KMS-11 (cell line): Measurements from ENCODE around the gene NXN.
A peak's percentile ranks its signal among the peaks of the same experiment; 100 is the strongest.

Experiments
- H2AFZ ChIP-seq: fragments of 200-600 bp; sonication (generic); 2 replicates; pipeline ENCODE4 v1.6.1; 2016; ENCODE audit warnings: antibody characterized with exemption, mixed run types, low read depth
- H3K27ac ChIP-seq: fragments of 200-600 bp; sonication (generic); 2 replicates; pipeline ENCODE4 v1.6.1; 2016; ENCODE audit warnings: mild to moderate bottlenecking, mixed run types
- H3K27me3 ChIP-seq: fragments of 200-600 bp; sonication (generic); 2 replicates; pipeline ENCODE4 v1.6.1; 2017; ENCODE audit warnings: mild to moderate bottlenecking, low read depth, mixed run types, moderate library complexity; ENCODE audit not compliant: insufficient read depth
- H3K36me3 ChIP-seq: fragments of 200-600 bp; sonication (generic); 2 replicates; pipeline ENCODE4 v1.6.1; 2017; ENCODE audit warnings: mild to moderate bottlenecking, mixed run types; ENCODE audit not compliant: insufficient read depth
- H3K4me1 ChIP-seq: fragments of 200-600 bp; sonication (generic); 2 replicates; pipeline ENCODE4 v1.6.1; 2016; ENCODE audit warnings: mild to moderate bottlenecking, low read depth, mixed run types; ENCODE audit not compliant: poor library complexity, severe bottlenecking
- H3K4me2 ChIP-seq: fragments of 200-600 bp; sonication (generic); 2 replicates; pipeline ENCODE4 v1.7.0; 2016; ENCODE audit warnings: mild to moderate bottlenecking, mixed run types
- H3K4me3 ChIP-seq: fragments of 200-600 bp; sonication (generic); IDR thresholded peaks from 2 replicates; pipeline ENCODE4 v1.6.1; 2017; ENCODE audit warnings: low read depth, low read length, mixed read lengths; ENCODE audit not compliant: insufficient read depth
- H3K79me2 ChIP-seq: fragments of 200-600 bp; sonication (generic); 2 replicates; pipeline ENCODE4 v1.6.1; 2016; ENCODE audit warnings: low read depth, mixed run types; ENCODE audit not compliant: insufficient read depth
- H3K9ac ChIP-seq: fragments of 200-600 bp; sonication (generic); 2 replicates; pipeline ENCODE4 v1.6.1; 2016; ENCODE audit warnings: mild to moderate bottlenecking, mixed run types
- H4K20me1 ChIP-seq: fragments of 200-600 bp; sonication (generic); 2 replicates; pipeline ENCODE4 v1.6.1; 2016; ENCODE audit warnings: mild to moderate bottlenecking, mixed run types; ENCODE audit not compliant: insufficient read depth
- TF ChIP-seq, protein P1 (sequence below): fragments of 200-600 bp; sonication (generic); conservative IDR thresholded peaks from 2 replicates; pipeline ENCODE4 v1.6.1; 2017; ENCODE audit warnings: low read depth, mild to moderate bottlenecking, antibody characterized with exemption, low read length, moderate library complexity, mixed read lengths

NXN gene

DNA sequence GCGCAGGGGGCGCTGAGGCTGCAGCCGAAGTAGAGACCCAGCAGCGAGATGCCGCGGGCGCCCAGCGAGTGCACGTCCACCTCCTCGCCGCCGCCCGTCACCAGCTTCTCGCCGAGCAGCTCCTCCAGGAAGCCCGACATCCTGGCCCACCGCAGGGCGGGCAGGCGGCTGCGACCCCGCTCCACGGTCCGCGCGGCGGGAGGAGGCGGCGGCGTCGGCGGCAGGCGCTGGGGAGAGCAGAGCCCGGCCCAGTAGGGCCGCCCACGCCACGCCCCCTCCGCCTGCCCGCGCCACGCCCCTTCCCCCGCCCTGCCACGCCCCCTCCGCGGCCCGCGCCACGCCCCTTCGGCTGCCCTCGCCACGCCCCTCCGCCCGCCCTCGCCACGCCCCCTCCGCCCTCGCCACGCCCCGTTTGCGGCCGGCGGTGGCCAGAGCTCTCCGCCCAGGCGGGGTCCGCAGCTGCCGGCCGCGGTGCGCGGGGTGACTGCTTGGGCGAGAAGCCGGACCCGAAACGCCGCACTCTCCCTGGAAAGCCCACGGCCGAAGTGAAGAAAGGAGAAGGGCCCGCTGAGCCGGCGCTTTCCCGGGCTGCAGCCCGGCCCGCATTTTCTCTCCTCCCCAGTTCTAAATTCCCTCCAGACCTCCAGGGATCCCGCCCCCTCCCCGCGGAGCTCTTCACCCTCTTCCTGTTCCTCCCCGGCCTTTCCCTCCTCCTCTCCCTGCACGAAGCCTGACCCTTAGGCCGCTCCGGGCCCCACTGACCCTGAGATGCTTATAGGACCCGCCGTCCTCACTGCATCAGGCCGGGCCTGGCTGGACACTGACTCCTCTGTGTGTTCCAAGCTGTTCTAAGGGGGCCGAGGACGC, at the start of gene NXN:
NXN (minus strand) TSS at position 238 of the 867 bp plus-strand sequence.
- Histone ChIP-seq H3K79me2 (no peaks in the 10 kb centered on the region), H4K20me1 (no peaks in the 10 kb centered on the region), H3K27me3 (peaks cover 38% of the 10 kb centered on the region), H3K27ac (no peak within 1 kb of the TSS), H3K4me1 (peaks cover 6% of the 10 kb centered on the region), H3K9ac (no peak within 1 kb of the TSS), H3K36me3 (no peaks in the 10 kb centered on the region), H3K4me3 (no peak within 1 kb of the TSS), H2AFZ (peak within 1 kb of the TSS; percentile 41; the same call in 1 of the 2 replicates), H3K4me2 (peak within 1 kb of the TSS; percentile 45; the same call in 1 of the 2 replicates)
- TF ChIP-seq, protein P1, sequence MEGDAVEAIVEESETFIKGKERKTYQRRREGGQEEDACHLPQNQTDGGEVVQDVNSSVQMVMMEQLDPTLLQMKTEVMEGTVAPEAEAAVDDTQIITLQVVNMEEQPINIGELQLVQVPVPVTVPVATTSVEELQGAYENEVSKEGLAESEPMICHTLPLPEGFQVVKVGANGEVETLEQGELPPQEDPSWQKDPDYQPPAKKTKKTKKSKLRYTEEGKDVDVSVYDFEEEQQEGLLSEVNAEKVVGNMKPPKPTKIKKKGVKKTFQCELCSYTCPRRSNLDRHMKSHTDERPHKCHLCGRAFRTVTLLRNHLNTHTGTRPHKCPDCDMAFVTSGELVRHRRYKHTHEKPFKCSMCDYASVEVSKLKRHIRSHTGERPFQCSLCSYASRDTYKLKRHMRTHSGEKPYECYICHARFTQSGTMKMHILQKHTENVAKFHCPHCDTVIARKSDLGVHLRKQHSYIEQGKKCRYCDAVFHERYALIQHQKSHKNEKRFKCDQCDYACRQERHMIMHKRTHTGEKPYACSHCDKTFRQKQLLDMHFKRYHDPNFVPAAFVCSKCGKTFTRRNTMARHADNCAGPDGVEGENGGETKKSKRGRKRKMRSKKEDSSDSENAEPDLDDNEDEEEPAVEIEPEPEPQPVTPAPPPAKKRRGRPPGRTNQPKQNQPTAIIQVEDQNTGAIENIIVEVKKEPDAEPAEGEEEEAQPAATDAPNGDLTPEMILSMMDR, result no peak

DNA sequence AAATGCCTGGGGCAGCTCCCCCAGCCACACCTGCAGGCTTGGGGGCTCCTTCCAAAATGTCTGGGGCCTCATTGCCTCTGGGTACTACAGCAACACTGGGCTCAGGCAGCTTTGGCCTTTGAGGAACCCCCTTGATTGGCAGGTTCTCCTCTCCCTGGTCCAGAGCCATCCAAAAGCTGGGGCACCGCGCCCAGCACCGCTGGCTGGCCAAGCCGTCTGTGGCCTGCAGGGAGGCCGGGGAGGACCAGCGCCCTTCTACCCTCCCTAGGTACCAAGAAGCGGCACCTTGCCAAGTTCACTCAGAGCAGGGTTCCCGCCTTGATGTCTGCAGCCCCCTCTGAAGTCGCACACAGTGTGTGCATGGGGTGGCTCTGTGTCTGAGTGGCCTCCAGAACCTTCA, 47.5 kb upstream of the NXN start:
- no peak overlapping the region for H3K9ac ChIP-seq
- no peaks in the 10 kb centered on the region for H3K36me3 ChIP-seq
- no peaks in the 10 kb centered on the region for H4K20me1 ChIP-seq
- H2AFZ ChIP-seq, result no peak overlapping the region
- no peaks in the 10 kb centered on the region for H3K4me1 ChIP-seq
- H3K79me2 ChIP-seq, result no peaks in the 10 kb centered on the region
- no peak overlapping the region for H3K27ac ChIP-seq
- H3K4me3 ChIP-seq, result no peak overlapping the region
- TF ChIP-seq, protein P1, result no peak
- no peak overlapping the region for H3K4me2 ChIP-seq
- no peaks in the 10 kb centered on the region for H3K27me3 ChIP-seq

DNA sequence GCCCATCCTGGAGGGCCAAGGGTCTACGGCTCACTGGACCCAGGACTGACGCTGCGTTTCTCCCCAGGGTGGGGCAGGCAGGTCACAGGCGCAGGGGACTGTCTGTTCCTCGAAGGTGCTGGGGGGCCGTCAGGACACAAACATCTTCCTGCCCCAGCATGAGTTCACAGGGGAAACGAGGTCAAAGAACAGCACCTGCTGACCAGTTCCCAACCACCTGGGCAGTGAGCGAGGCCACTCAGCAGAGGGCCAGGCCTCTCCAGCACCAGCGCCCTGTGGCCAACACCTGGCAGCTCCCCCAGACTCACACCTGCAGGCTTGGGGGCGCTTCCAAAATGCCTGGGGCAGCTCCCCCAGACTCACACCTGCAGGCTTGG, 47.0 kb upstream of the NXN start:
- Histone ChIP-seq H2AFZ (no peak overlapping the region), H3K4me3 (no peak overlapping the region), H3K79me2 (no peaks in the 10 kb centered on the region), H3K9ac (no peak overlapping the region), H4K20me1 (no peaks in the 10 kb centered on the region), H3K36me3 (no peaks in the 10 kb centered on the region), H3K4me2 (no peak overlapping the region), H3K4me1 (no peaks in the 10 kb centered on the region), H3K27me3 (no peaks in the 10 kb centered on the region), H3K27ac (no peak overlapping the region)
- TF ChIP-seq, protein P1, result no peak

DNA sequence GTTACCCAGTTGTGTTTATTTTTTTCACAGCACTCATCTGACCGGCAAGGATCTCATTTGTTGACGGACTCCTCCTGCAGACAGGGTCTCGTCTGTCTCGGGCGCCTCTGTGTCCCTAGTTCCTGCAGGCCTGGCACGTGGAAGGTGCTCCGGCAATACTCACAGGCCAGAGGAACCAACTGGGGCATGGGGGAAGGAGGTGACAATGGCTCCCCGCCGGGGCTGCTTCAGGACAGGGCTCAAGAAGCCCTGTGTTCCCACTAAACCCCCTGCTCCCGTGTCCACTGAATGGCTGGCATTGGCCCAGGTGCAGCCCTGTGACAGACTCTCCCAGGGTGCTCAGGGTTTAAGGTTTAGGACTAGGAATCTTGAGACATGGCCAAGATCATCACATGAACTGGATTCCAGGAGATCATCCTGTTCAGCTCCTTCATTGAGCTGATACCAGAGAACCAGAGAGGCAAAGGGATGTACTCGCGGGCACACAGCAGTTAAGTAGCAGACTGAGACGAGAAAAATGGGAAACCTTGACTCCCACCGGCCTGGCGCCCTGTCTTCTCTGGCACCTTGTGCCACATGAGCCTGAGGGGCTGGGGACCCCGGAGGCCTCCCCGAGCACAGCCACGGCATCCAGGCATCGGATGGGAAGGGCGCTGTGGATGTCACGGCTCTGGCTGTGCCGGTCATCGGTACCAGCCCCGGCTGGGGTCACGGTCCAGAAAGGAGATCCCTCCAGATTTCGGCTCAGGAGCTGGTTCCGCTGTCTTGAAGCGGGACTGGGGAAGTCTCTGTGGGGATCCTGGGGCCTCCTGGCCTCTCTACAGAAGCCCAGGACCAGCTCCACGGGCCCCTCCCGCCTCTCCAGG, 46.4 kb upstream of the NXN start:
- Histone ChIP-seq H3K36me3 (no peaks in the 10 kb centered on the region), H3K27me3 (no peaks in the 10 kb centered on the region), H3K9ac (no peak overlapping the region), H3K4me3 (no peak overlapping the region), H3K27ac (no peak overlapping the region), H3K79me2 (no peaks in the 10 kb centered on the region), H3K4me1 (no peaks in the 10 kb centered on the region), H2AFZ (no peak overlapping the region), H4K20me1 (no peaks in the 10 kb centered on the region), H3K4me2 (no peak overlapping the region)
- TF ChIP-seq, protein P1, result no peak
